ENCODE measurements around the gene GABRB2.

- no peak for TF ChIP-seq ARNTL (CRISPR knock-in tag; IDR thresholded peaks at IDR 0.05; ENCODE audit: borderline replicate concordance, low read depth)
- TF ChIP-seq PATZ1 (CRISPR knock-in tag; IDR thresholded peaks at IDR 0.05; ENCODE audit: borderline replicate concordance), result no peak
Measured at GRCh38 chr5:161269125-161269524, 277.4 kb downstream of the GABRB2 start.
